Immature natural killer cell (primary cell): ENCODE data around the gene PRSS36. TPM values are rescaled to one million over a fixed set of nuclear protein-coding genes. Genes with fewer than 3 reads are reported as not detected.

Experiments
- DNase-seq, 3 donors: peaks; one replicate each; pipeline ENCODE4 v3.0.0; 2022; ENCODE audit warnings: mixed read lengths in 1 of 3
- H3K27ac Mint-ChIP-seq, 6 donors: one replicate each; pipeline ENCODE4 v1.8.0; 2020; ENCODE audit warnings: mixed read lengths in 6 of 6, mild to moderate bottlenecking in 5 of 6, inconsistent platforms in 4 of 6, moderate library complexity in 3 of 6
- H3K27me3 Mint-ChIP-seq, 3 donors: one replicate each; pipeline ENCODE4 v1.8.0; 2020 to 2021; ENCODE audit warnings: low read depth in 3 of 3, mild to moderate bottlenecking in 3 of 3, mixed read lengths in 3 of 3, moderate library complexity in 3 of 3, inconsistent platforms in 1 of 3
- H3K36me3 Mint-ChIP-seq, 3 donors: one replicate each; pipeline ENCODE4 v1.8.0; 2020; ENCODE audit warnings: mixed read lengths in 3 of 3, inconsistent platforms in 2 of 3, mild to moderate bottlenecking in 2 of 3
- H3K4me1 Mint-ChIP-seq, 2 donors: one replicate each; pipeline ENCODE4 v1.8.0; 2020; ENCODE audit warnings: inconsistent platforms in 2 of 2, mild to moderate bottlenecking in 2 of 2, mixed read lengths in 2 of 2, moderate library complexity in 1 of 2
- H3K4me3 Mint-ChIP-seq, 5 donors: one replicate each; pipeline ENCODE4 v1.8.0; 2020; ENCODE audit warnings: mild to moderate bottlenecking in 5 of 5, mixed read lengths in 5 of 5, inconsistent platforms in 3 of 5, moderate library complexity in 3 of 5
- H3K9me3 Mint-ChIP-seq, 6 donors: one replicate each; pipeline ENCODE4 v1.8.0; 2020; ENCODE audit warnings: mild to moderate bottlenecking in 6 of 6, mixed read lengths in 6 of 6, inconsistent platforms in 4 of 6, moderate library complexity in 3 of 6
- polyA plus RNA-seq, 3 donors: library from polyadenylated mRNA; unstranded; fragments of 300-500 nt; fragmentation: Illumina TruSeq; gene quantifications; one replicate each; pipeline ENCODE4 v1.2.3, GENCODE V29; 2021

Gene PRSS36
- polyA plus RNA-seq, 3 donors from 2014 or later, result 3.4 to 8.6 (median 6.9) TPM

GRCh38 chr16:31117384-31118222 is 32.3 kb downstream of the PRSS36 start, which contains the start of gene KAT8:
KAT8 (plus strand) TSS chr16:31117664; CDS start chr16:31117682, 18 bp downstream.
- H3K36me3 Mint-ChIP-seq, result peaks cover 0 to 19% (median 12%) of the 10 kb centered on the region in 3 donors
- peak; percentile 95 to 97 (median 97) for DNase-seq
- H3K9me3 Mint-ChIP-seq, result no peaks in the 10 kb centered on the region
- H3K4me1 Mint-ChIP-seq, result peaks cover 12 to 18% of the 10 kb centered on the region in 2 donors
- peak within 1 kb of the TSS; percentile 85 to 94 (median 90) for H3K27ac Mint-ChIP-seq
- H3K4me3 Mint-ChIP-seq, result peak within 1 kb of the TSS; percentile 78 to 95 (median 89)
- peaks cover 2 to 7% (median 4%) of the 10 kb centered on the region in 3 donors for H3K27me3 Mint-ChIP-seq

GRCh38 chr16:31114468-31114867 is 35.4 kb downstream of the PRSS36 start:
- no peaks in the 10 kb centered on the region for H3K9me3 Mint-ChIP-seq
- peaks cover 2 to 6% (median 2%) of the 10 kb centered on the region in 3 donors for H3K27me3 Mint-ChIP-seq
- no peak for DNase-seq
- H3K4me3 Mint-ChIP-seq, result peak overlapping the region in 1 of 5 donors; percentile 21
- H3K27ac Mint-ChIP-seq, result peak overlapping the region in 1 of 6 donors; percentile 28
- H3K36me3 Mint-ChIP-seq, result peaks cover 0 to 8% (median 4%) of the 10 kb centered on the region in 3 donors
- peaks cover 12 to 19% of the 10 kb centered on the region in 2 donors for H3K4me1 Mint-ChIP-seq

DNA sequence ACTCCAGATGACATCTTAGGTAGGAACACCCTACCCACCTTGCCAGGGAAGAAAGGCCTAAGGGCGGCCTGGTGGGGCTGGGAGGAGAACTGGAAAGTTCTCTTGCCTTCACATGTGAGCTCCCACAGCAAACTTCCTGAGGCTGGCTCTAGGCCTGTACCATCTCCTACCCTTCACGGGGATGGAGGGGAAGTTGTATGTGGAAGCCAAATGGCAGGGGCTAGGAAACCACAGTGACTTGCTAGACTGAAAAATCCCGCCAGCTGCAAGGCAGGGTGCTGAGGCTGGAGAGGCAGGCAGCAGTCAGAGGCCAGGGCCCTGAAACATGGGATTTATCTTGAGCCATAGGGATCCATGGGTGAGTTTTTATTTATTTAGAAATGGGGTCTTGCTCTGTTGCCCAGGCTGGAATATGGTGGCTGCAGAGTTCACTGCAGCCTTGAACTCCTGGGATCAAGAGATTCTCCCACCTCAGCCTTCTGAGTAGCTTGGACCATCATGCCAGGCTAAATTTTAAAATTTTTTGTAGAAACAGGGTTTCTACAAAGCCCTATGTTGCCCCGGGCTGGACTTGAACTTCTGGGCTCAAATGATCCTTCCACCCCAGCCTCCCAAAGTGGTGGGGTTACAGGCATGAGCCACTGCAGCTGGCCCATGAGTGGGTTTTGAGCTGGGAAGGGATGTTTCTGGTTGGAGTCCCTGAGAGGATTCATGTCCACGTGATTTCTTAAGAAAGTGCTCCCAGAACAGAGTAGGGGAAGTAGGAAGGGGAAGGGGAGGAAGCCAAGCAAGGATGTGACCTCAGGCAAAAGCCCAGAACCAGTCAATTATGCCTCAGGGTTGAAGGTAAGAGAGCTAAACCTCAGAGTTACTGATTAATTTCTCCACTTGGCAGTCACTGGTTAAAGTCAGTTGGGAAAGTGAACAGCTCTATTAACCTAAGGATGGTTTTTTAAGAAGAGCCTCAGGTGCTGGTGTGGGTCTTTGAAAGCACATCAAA is 36.4 kb downstream of the PRSS36 start:
- Mint-ChIP-seq H3K27me3 (peaks cover 2 to 6% (median 2%) of the 10 kb centered on the region in 3 donors), H3K4me1 (peaks cover 8 to 13% of the 10 kb centered on the region in 2 donors), H3K4me3 (peak overlapping the region in 1 of 5 donors; percentile 9), H3K36me3 (peaks cover 0 to 8% (median 4%) of the 10 kb centered on the region in 3 donors), H3K9me3 (no peaks in the 10 kb centered on the region), H3K27ac (no peak overlapping the region)
- DNase-seq, result no peak

GRCh38 chr16:31112711-31113110 is 37.2 kb downstream of the PRSS36 start:
- Mint-ChIP-seq H3K4me3 (no peak overlapping the region), H3K27me3 (peaks cover 0 to 3% (median 2%) of the 10 kb centered on the region in 3 donors), H3K4me1 (peaks cover 6 to 11% of the 10 kb centered on the region in 2 donors), H3K27ac (no peak overlapping the region), H3K36me3 (peaks cover 0 to 8% (median 4%) of the 10 kb centered on the region in 3 donors), H3K9me3 (no peaks in the 10 kb centered on the region)
- no peak for DNase-seq

GRCh38 chr16:31111881-31112466 is 37.9 kb downstream of the PRSS36 start:
- H3K4me3 Mint-ChIP-seq, result no peak overlapping the region
- no peaks in the 10 kb centered on the region for H3K27me3 Mint-ChIP-seq
- H3K36me3 Mint-ChIP-seq, result peaks cover 0 to 8% (median 4%) of the 10 kb centered on the region in 3 donors
- no peak overlapping the region for H3K27ac Mint-ChIP-seq
- no peaks in the 10 kb centered on the region for H3K9me3 Mint-ChIP-seq
- H3K4me1 Mint-ChIP-seq, result peaks cover 10 to 13% of the 10 kb centered on the region in 2 donors
- DNase-seq, result no peak

DNA sequence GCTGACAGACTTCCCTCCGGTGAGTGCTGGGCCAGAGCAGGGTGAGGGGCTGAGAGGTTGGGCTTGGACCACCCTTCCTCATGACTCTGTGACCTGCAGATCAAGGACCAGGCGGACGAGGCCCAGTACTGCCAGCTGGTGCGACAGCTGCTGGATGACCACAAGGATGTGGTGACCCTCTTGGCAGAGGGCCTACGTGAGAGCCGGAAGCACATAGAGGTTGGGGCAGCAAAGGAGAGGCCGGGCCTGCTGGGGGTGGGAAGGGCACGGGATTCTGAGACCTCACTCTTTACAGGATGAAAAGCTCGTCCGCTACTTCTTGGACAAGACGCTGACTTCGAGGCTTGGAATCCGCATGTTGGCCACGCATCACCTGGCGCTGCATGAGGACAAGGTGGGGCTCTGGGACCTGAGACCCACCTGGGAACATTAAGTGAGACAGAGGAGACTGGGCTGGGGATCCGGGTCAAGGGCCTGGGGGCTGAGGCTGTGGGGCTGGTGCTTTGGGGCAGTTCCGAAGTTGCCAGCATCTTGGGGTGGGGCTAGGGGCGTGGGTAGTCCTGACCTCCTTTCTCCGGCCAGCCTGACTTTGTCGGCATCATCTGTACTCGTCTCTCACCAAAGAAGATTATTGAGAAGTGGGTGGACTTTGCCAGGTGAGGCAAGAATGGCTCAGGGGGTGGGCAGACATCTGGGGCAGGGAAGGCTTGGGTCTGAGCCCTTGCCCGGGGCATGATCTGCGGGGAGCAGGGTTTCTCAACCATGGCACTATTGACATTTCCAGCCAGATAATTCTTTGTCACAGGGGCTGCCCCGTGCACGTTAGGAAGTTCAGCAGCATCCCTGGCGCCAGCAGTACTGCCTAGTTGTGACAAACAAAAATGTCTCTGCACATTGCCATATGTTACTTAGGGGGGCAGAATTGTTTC is 39.5 kb downstream of the PRSS36 start:
- H3K4me1 Mint-ChIP-seq, result peaks cover 16 to 17% of the 10 kb centered on the region in 2 donors
- peaks cover 0 to 8% (median 4%) of the 10 kb centered on the region in 3 donors for H3K36me3 Mint-ChIP-seq
- peaks cover 0 to 3% (median 0%) of the 10 kb centered on the region in 3 donors for H3K27me3 Mint-ChIP-seq
- H3K4me3 Mint-ChIP-seq, result peak overlapping the region in 4 of 5 donors; percentile 21 to 42 (median 32)
- no peak for DNase-seq
- no peaks in the 10 kb centered on the region for H3K9me3 Mint-ChIP-seq
- H3K27ac Mint-ChIP-seq, result no peak overlapping the region

DNA sequence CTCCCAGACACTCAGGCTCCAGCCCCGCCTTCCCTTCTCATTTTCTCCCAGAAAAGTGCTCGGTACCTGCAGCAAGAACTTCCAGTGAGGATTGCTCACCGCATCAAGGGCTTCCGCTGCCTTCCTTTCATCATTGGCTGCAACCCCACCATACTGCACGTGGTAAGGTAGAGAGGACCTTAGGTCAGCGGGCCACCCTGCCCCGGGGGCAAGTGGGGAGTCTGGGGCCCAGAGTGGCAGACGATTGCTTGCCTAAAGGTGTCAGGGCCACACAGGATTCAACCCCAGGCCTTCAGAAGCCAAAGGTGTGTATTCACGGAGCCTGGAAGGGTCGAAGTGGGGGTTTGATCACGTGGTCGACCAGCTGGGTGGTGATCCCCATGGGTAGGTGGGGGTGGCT is 40.2 kb downstream of the PRSS36 start:
- DNase-seq, result no peak
- no peaks in the 10 kb centered on the region for H3K9me3 Mint-ChIP-seq
- peaks cover 0 to 3% (median 0%) of the 10 kb centered on the region in 3 donors for H3K27me3 Mint-ChIP-seq
- peaks cover 16 to 17% of the 10 kb centered on the region in 2 donors for H3K4me1 Mint-ChIP-seq
- H3K36me3 Mint-ChIP-seq, result peaks cover 0 to 8% (median 4%) of the 10 kb centered on the region in 3 donors
- peak overlapping the region in 5 of 6 donors; percentile 23 to 73 (median 69) for H3K27ac Mint-ChIP-seq
- H3K4me3 Mint-ChIP-seq, result peak overlapping the region; percentile 76 to 81 (median 79)

DNA sequence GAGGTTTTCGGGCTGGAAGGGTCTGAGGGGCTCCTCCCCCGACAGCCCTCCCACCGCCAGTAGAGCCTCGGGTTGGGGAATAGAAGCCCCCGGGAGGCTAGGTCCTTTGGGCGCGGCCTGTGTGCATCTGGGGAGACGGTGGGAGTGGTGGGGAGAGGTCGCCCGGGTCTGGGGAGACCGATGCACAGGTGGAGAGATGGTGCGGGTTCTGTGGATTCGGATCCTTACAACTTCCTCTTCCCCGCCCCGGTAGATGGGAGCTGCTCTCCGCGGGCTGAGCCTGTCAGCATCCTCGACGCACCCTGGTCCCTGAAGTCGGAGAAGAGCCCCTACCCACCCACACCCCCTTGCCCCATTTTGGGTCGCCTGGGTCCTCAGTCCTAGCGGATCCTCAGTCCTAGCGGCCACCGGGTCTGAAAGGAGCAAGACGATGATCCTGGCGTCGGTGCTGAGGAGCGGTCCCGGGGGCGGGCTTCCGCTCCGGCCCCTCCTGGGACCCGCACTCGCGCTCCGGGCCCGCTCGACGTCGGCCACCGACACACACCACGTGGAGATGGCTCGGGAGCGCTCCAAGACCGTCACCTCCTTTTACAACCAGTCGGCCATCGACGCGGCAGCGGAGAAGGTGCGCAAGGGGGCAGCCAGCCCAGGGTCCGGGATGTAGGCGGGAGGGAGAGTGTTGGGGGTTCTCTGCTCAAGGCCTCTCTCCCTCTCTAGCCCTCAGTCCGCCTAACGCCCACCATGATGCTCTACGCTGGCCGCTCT is 40.9 kb downstream of the PRSS36 start:
- Mint-ChIP-seq H3K27ac (peak overlapping the region in 2 of 6 donors; percentile 69 to 71), H3K4me1 (peaks cover 16 to 17% of the 10 kb centered on the region in 2 donors), H3K4me3 (peak overlapping the region; percentile 76 to 81 (median 79)), H3K9me3 (no peaks in the 10 kb centered on the region), H3K27me3 (peaks cover 0 to 3% (median 0%) of the 10 kb centered on the region in 3 donors), H3K36me3 (peaks cover 0 to 8% (median 4%) of the 10 kb centered on the region in 3 donors)
- no peak for DNase-seq

GRCh38 chr16:31108035-31108793 is 41.7 kb downstream of the PRSS36 start, which contains the start of gene BCKDK:
BCKDK (plus strand) TSS chr16:31108386; CDS start chr16:31109224, 838 bp downstream.
- peaks cover 15 to 16% of the 10 kb centered on the region in 2 donors for H3K4me1 Mint-ChIP-seq
- peak within 1 kb of the TSS; percentile 47 to 81 (median 65) for H3K27ac Mint-ChIP-seq
- H3K36me3 Mint-ChIP-seq, result peaks cover 0 to 8% (median 4%) of the 10 kb centered on the region in 3 donors
- H3K4me3 Mint-ChIP-seq, result peak within 1 kb of the TSS; percentile 80 to 89 (median 84)
- H3K27me3 Mint-ChIP-seq, result peaks cover 0 to 5% (median 0%) of the 10 kb centered on the region in 3 donors
- H3K9me3 Mint-ChIP-seq, result no peaks in the 10 kb centered on the region
- DNase-seq, result peak; percentile 41 to 47 (median 41)

GRCh38 chr16:31107465-31107867 is 42.4 kb downstream of the PRSS36 start:
- Mint-ChIP-seq H3K4me1 (peaks cover 15 to 16% of the 10 kb centered on the region in 2 donors), H3K9me3 (no peaks in the 10 kb centered on the region), H3K27ac (peak overlapping the region in 5 of 6 donors; percentile 10 to 73 (median 47)), H3K27me3 (peaks cover 0 to 5% (median 2%) of the 10 kb centered on the region in 3 donors), H3K36me3 (peaks cover 0 to 7% (median 4%) of the 10 kb centered on the region in 3 donors), H3K4me3 (peak overlapping the region; percentile 80 to 89 (median 84))
- no peak for DNase-seq
